ENCODE measurements around the gene TRIM36.

DNA sequence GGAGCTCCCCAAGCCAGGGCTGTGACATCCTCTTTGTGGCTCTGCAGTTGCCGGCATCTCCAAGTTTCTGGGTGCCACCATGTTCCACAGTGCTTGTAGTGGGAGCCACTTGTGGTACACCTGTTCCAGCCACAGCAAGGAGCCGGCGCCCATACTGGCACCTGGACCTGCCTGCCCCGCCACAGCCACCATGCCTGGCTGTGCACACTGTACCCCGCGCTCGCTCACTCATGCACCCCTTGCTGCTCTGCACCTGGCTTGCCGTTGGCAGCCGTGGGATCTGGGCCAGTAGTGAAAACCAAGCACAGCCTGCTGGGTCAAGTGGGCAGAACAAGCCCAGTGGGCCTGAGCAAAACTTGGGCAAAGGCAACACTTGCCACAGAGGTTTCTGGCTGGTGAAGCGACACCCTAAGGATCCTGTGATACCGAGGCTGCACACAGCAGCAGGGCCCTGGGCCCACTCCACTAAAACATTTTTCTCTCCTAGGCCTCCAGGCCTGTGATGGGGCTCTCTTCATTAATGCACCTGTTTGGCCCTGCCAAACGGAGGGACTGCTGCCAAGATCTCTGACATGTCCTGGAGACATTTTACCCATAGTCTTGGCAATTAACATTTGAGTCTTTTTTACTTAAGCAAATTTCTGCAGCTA lies 2.8 kb downstream of the TRIM36 start:
- no peak for TF ChIP-seq POLR2AphosphoS5 (IDR thresholded peaks at IDR 0.05)
- TF ChIP-seq POLR2A (IDR thresholded peaks at IDR 0.05), result no peak
- TF ChIP-seq, protein P1, sequence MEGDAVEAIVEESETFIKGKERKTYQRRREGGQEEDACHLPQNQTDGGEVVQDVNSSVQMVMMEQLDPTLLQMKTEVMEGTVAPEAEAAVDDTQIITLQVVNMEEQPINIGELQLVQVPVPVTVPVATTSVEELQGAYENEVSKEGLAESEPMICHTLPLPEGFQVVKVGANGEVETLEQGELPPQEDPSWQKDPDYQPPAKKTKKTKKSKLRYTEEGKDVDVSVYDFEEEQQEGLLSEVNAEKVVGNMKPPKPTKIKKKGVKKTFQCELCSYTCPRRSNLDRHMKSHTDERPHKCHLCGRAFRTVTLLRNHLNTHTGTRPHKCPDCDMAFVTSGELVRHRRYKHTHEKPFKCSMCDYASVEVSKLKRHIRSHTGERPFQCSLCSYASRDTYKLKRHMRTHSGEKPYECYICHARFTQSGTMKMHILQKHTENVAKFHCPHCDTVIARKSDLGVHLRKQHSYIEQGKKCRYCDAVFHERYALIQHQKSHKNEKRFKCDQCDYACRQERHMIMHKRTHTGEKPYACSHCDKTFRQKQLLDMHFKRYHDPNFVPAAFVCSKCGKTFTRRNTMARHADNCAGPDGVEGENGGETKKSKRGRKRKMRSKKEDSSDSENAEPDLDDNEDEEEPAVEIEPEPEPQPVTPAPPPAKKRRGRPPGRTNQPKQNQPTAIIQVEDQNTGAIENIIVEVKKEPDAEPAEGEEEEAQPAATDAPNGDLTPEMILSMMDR (IDR thresholded peaks at IDR 0.05), result no peak
